Astrocyte (in vitro differentiated cells and primary cell): Measurements from ENCODE around the gene DNAAF3. TPM values are rescaled to one million over a fixed set of nuclear protein-coding genes. Genes with fewer than 3 reads are reported as not detected.

Source experiments
- DNase-seq: peaks from one replicate; pipeline ENCODE4 v3.0.0-alpha.2; 2010; ENCODE audit warnings: low read depth
- FAIRE-seq: peaks from 2 replicates; lab custom pipeline; 2011; peaks lifted over from hg19 to GRCh38; lab: Jason Lieb, UNC
- H2AFZ ChIP-seq: 2 replicates; pipeline ENCODE4 v1.6.0; 2012; ENCODE audit warnings: low read depth, low read length, inconsistent platforms
- H3K27ac ChIP-seq: 2 replicates; pipeline ENCODE4 v1.5.1; 2011; ENCODE audit warnings: low read depth, low read length, inconsistent platforms
- H3K27me3 ChIP-seq: 2 replicates; pipeline ENCODE4 v1.6.0; 2011; ENCODE audit warnings: low read length, inconsistent platforms; ENCODE audit not compliant: insufficient read depth
- H3K36me3 ChIP-seq: 2 replicates; pipeline ENCODE4 v1.5.1; 2011; ENCODE audit warnings: low read length, inconsistent platforms; ENCODE audit not compliant: insufficient read depth
- H3K4me1 ChIP-seq: 2 replicates; pipeline ENCODE4 v1.5.1; 2011; ENCODE audit warnings: low read length, inconsistent platforms; ENCODE audit not compliant: insufficient read depth
- H3K4me2 ChIP-seq: 2 replicates; pipeline ENCODE4 v1.6.0; 2012; ENCODE audit warnings: low read length, inconsistent platforms
- H3K4me3 ChIP-seq: 2 replicates; pipeline ENCODE4 v1.5.1; 2011; ENCODE audit warnings: low read depth, mild to moderate bottlenecking, low read length, inconsistent platforms; ENCODE audit not compliant: insufficient read depth
- H3K79me2 ChIP-seq: 2 replicates; pipeline ENCODE4 v1.6.0; 2012; ENCODE audit warnings: mild to moderate bottlenecking, low read length, inconsistent platforms; ENCODE audit not compliant: insufficient read depth
- H3K9ac ChIP-seq: 2 replicates; pipeline ENCODE4 v1.6.0; 2012; ENCODE audit warnings: mild to moderate bottlenecking, low read length, inconsistent platforms
- H3K9me3 ChIP-seq: 2 replicates; pipeline ENCODE4 v1.5.1; 2012; ENCODE audit warnings: low read depth, mild to moderate bottlenecking, low read length, inconsistent platforms; ENCODE audit not compliant: insufficient read depth
- H4K20me1 ChIP-seq: 2 replicates; pipeline ENCODE4 v1.6.0; 2012; ENCODE audit warnings: low read length, inconsistent platforms; ENCODE audit not compliant: insufficient read depth
- H3K27ac Mint-ChIP-seq: one replicate; pipeline ENCODE4 v1.8.0; 2021; ENCODE audit warnings: mild to moderate bottlenecking, mixed read lengths; ENCODE audit not compliant: unreplicated experiment
- H3K27me3 Mint-ChIP-seq: one replicate; pipeline ENCODE4 v1.8.0; 2021; ENCODE audit warnings: low read depth, mixed read lengths; ENCODE audit not compliant: unreplicated experiment
- H3K36me3 Mint-ChIP-seq: one replicate; pipeline ENCODE4 v1.8.0; 2021; ENCODE audit warnings: low read depth, mixed read lengths; ENCODE audit not compliant: unreplicated experiment
- H3K4me1 Mint-ChIP-seq: one replicate; pipeline ENCODE4 v1.8.0; 2021; ENCODE audit warnings: low read depth, mixed read lengths; ENCODE audit not compliant: unreplicated experiment
- H3K4me3 Mint-ChIP-seq: one replicate; pipeline ENCODE4 v1.8.0; 2021; ENCODE audit warnings: mild to moderate bottlenecking, moderate library complexity, mixed read lengths; ENCODE audit not compliant: unreplicated experiment
- H3K9me3 Mint-ChIP-seq: one replicate; pipeline ENCODE4 v1.8.0; 2021; ENCODE audit warnings: mild to moderate bottlenecking, mixed read lengths; ENCODE audit not compliant: unreplicated experiment
- CTCF ChIP-seq: IDR thresholded peaks from 2 replicates; pipeline ENCODE4 v1.5.1; 2011; ENCODE audit warnings: low read depth, mild to moderate bottlenecking, inconsistent platforms, low read length, moderate library complexity; ENCODE audit not compliant: insufficient read depth
- EZH2 ChIP-seq: IDR thresholded peaks from 2 replicates; pipeline ENCODE4 v1.6.1; 2012; ENCODE audit warnings: mild to moderate bottlenecking, low read length, inconsistent platforms; ENCODE audit not compliant: insufficient read depth
- total RNA-seq: library from RNA; stranded (reverse); gene quantifications from 2 replicates; pipeline ENCODE4 v1.2.1, GENCODE V29; 2021

Gene DNAAF3
- total RNA-seq, 1 donor from 2014 or later, result 1.3 TPM

GRCh38 chr19:55198651-55199050, 32.2 kb upstream of the DNAAF3 start:
- H3K4me3 Mint-ChIP-seq, result no peak overlapping the region
- Histone ChIP-seq H3K9me3 (no peaks in the 10 kb centered on the region), H3K4me3 (no peak overlapping the region), H4K20me1 (no peaks in the 10 kb centered on the region), H3K27me3 (no peaks in the 10 kb centered on the region), H3K9ac (no peak overlapping the region), H3K4me2 (no peak overlapping the region), H3K79me2 (no peaks in the 10 kb centered on the region), H3K36me3 (no peaks in the 10 kb centered on the region), H2AFZ (no peak overlapping the region), H3K27ac (no peak overlapping the region), H3K4me1 (no peaks in the 10 kb centered on the region)
- H3K9me3 Mint-ChIP-seq, result peaks cover 3% of the 10 kb centered on the region
- no peak overlapping the region for H3K27ac Mint-ChIP-seq
- no peak for TF ChIP-seq CTCF
- TF ChIP-seq EZH2, result no peak
- H3K27me3 Mint-ChIP-seq, result peaks cover 37% of the 10 kb centered on the region
- DNase-seq, result no peak
- H3K36me3 Mint-ChIP-seq, result peaks cover 6% of the 10 kb centered on the region
- no peak for FAIRE-seq
- no peaks in the 10 kb centered on the region for H3K4me1 Mint-ChIP-seq

GRCh38 chr19:55197528-55197927, 31.1 kb upstream of the DNAAF3 start:
- Mint-ChIP-seq H3K36me3 (peaks cover 6% of the 10 kb centered on the region), H3K4me1 (no peaks in the 10 kb centered on the region), H3K9me3 (peaks cover 3% of the 10 kb centered on the region), H3K27me3 (peaks cover 43% of the 10 kb centered on the region), H3K27ac (no peak overlapping the region), H3K4me3 (no peak overlapping the region)
- H4K20me1 ChIP-seq, result no peaks in the 10 kb centered on the region
- H3K79me2 ChIP-seq, result no peaks in the 10 kb centered on the region
- DNase-seq (no peak), FAIRE-seq (no peak)
- no peak overlapping the region for H3K4me3 ChIP-seq
- H3K27me3 ChIP-seq, result no peaks in the 10 kb centered on the region
- no peaks in the 10 kb centered on the region for H3K4me1 ChIP-seq
- no peak overlapping the region for H3K4me2 ChIP-seq
- no peak overlapping the region for H3K27ac ChIP-seq
- H3K36me3 ChIP-seq, result no peaks in the 10 kb centered on the region
- H2AFZ ChIP-seq, result no peak overlapping the region
- no peak for TF ChIP-seq EZH2
- TF ChIP-seq CTCF, result no peak
- no peaks in the 10 kb centered on the region for H3K9me3 ChIP-seq
- no peak overlapping the region for H3K9ac ChIP-seq

- peaks cover 43% of the 10 kb centered on the region for H3K27me3 Mint-ChIP-seq
- H3K27ac Mint-ChIP-seq, result no peak overlapping the region
- H3K9me3 Mint-ChIP-seq, result peaks cover 3% of the 10 kb centered on the region
- Histone ChIP-seq H2AFZ (no peak overlapping the region), H3K36me3 (no peaks in the 10 kb centered on the region), H3K9me3 (no peaks in the 10 kb centered on the region), H3K27me3 (no peaks in the 10 kb centered on the region), H3K4me2 (no peak overlapping the region), H3K4me1 (no peaks in the 10 kb centered on the region), H3K9ac (no peak overlapping the region), H3K27ac (no peak overlapping the region), H3K79me2 (no peaks in the 10 kb centered on the region), H4K20me1 (no peaks in the 10 kb centered on the region), H3K4me3 (no peak overlapping the region)
- H3K36me3 Mint-ChIP-seq, result peaks cover 6% of the 10 kb centered on the region
- no peak overlapping the region for H3K4me3 Mint-ChIP-seq
- TF ChIP-seq CTCF (no peak), EZH2 (no peak)
- DNase-seq, result no peak
- H3K4me1 Mint-ChIP-seq, result no peaks in the 10 kb centered on the region
- no peak for FAIRE-seq
These were observed 30.4 kb upstream of the DNAAF3 start for GRCh38 chr19:55196803-55197202.
